Measurements from ENCODE around the gene LYG2.
"Not testable (repeated sequence)": the region's sequence is repeated elsewhere in the genome, so short reads cannot be mapped to it uniquely, and the experiment has no call there.

The LYG2 gene, protein sequence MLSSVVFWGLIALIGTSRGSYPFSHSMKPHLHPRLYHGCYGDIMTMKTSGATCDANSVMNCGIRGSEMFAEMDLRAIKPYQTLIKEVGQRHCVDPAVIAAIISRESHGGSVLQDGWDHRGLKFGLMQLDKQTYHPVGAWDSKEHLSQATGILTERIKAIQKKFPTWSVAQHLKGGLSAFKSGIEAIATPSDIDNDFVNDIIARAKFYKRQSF

DNA sequence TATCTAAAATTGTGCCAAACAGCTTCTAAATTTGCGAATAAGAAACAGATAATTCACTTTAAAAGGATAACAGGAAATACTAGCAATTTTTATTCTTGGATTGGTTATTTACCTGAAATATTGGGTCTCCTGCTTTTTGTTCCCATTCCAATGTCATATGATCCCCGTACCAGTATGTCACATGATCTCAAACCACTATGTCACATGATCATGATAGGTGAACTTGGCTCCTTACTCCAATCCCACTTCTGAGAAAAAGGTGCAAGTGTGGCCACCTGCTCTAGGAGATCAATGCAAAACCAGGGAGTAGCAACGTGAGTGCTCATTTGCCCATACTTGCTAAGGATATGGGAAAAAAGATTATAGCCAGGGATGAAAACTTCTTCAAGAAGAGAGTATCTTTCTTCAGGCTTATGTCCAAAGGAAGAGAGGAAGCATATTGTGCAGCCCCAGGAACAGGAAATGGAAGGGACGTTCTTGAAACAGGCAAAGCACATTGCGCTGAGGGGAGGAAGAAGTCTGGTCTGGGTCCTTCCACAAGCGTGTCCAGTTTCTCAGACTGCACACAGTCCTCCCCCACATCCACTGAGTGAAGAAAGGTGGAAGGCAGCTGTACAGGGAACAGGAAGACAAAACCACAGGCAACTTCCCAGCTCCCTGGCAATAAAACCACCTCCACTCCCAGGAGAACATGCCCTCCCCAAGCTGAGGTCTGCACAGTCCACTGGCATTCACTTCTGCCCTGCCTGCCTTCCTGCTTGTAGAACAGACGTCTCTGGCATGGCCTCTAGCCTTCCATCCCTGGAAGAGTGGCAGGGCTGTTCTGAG is at the start of gene LYG2:
Gene LYG2 (minus strand): TSS at position 176 of the 828 bp plus-strand sequence. CDS start 1,406 bp downstream, outside the sequence.
- no peak for DNase-seq

DNA sequence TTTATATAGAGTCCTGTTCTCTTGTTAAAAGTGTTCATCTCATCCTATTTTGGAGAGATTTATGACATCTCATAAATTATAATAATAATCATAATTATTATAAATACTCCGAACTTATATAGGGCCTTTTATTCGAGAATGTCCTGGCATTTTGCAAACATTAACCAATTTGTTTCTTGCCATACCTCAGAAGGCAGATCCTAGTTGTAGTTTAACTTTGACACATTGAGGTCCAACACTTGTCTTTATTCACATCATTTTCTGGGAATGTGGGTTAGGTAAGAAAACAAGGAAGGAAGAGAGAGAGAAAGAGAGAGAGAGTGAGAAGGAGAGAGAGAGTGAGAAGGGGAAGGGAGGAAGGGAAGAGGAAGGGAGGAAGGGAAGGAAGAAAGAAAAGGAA is 45.6 kb upstream of the LYG2 start, which contains the start of gene LYG1:
Gene LYG1 (minus strand): TSS at position 101 of the 400 bp plus-strand sequence. CDS start 5,527 bp downstream, outside the sequence.
- not testable (repeated sequence) for DNase-seq

DNA sequence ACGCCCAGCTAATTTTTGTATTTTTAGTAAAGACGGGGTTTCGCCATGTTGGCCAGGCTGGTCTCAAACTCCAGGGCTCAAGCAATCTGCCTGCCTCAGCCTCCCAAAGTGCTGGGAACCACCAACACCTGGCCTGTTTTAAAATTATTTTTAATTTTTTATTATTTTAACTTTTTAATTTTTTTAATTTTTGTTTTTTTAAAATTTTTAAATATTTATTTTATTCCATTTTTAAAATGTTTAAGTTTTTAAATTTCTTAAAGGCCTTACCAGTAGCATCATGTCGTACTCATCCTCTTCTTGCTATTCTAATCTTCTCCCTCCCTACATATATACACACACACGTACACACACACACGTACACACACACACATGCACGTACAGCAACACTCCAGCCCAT is 44.1 kb upstream of the LYG2 start:
- no peak for DNase-seq

GRCh38 chr2:99297994-99298393 is 42.5 kb upstream of the LYG2 start:
- no peak for DNase-seq

DNA sequence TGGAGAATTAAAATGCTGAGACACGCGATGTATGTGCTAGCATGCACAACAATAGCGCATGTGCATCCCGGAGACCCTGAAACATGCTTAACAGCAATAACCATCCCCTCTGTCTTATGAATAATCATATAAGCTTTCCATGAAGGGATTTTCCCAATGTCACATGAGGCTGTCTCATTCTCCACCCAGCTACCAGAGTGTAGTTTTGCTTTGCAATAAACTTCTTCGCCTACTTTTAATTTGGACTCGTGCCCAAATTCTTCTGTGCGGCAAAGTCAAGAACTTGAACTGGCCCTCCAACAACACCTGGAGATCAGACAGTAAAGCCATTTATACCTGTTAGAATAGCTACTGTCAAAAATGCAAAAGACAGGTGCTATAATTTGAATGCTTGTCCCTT is 30.1 kb upstream of the LYG2 start:
- DNase-seq: no peak

- no peak for DNase-seq
These were observed 24.7 kb upstream of the LYG2 start for GRCh38 chr2:99279969-99280695.

- DNase-seq: no peak
These were observed 23.4 kb upstream of the LYG2 start for GRCh38 chr2:99278793-99279291.

DNA sequence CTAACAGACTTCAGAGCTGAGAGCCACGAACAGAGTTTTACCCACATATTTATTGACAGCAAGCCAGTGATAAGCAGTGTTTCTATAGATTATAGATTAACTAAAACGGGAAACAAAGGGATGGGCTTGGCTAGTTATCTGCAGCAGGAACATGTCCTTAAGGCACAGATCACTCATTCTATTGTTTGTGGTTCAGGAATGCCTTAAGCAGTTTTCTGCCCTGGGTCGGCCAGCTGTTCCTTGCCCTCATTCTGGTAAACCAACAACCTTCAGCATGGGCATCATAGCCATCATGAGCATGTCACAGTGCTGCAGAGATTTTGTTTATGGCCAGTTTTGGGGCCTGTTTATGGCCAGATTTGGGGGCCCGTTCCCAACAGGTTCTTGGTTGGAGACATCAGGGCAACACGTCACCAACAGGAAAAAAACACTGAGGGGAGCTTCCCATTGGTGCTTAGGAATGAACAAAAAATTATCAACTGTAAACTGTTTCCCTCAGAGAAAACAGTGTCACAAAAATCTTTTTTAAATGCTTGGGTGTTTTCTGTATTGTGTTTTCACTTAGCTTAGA is 22.8 kb upstream of the LYG2 start:
- not testable (repeated sequence) for DNase-seq

GRCh38 chr2:99275882-99276281 is 20.4 kb upstream of the LYG2 start:
- no peak for DNase-seq

- no peak for DNase-seq
These were observed 5.8 kb upstream of the LYG2 start for GRCh38 chr2:99261242-99261641.

DNA sequence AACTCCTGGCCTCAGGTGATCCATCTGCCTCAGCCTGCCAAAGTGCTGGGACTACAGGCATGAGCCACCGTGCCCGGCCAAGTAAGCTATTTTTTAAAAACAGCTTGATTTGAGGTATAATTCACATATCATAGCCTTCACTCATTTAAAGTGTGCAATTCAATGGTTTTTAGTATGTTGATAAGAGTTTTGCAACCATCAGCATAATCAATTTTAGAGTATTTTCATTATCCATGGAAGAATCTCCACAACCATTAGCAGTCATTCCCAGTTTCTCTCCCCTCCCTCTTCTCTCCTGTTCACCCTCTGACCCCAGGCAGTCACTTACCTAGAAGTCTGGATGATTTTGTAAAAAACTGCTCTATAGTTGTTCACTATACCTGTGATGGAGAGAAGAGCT is 4.7 kb upstream of the LYG2 start:
- DNase-seq: no peak

DNA sequence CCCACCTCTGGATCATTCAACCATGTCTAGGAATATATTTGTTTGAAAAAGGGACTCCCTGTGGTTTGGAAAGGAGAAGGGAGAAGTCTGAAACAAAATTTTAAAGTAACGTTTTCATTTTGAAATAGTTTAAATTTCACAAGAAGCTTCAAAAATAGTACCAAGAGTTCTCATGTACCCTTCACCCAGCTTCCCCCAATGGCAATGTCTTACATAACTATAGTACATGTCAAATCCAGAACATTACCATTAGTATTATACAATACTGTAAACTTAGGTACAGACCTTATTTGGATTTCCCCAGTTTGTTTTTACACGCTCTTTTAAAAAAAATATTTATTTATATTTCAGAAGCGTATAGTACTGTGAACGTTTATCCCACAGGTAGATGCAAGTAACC is 4.0 kb upstream of the LYG2 start:
- no peak for DNase-seq

- no peak for DNase-seq
These were observed 1.2 kb upstream of the LYG2 start for GRCh38 chr2:99256677-99257076.

DNA sequence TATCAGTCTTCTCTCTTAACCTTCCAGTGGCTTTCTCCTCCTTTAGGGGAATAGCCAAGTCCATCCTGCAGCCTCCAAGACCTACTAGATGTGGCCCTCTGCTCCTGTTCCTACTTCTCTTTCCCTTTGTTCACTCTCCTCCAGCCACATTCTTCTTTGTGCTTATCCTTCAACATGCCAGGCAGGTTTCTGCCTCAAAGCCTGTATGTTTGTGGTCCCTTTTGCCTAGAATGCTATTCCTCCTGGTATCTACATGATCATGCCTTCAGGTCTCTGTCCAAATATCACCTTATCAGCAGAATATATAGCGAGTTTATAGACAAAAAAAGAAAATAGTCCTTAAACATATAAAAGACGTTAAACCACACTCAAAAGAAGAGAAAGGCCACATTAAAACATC is 5.5 kb downstream of the LYG2 start:
- DNase-seq: no peak

DNA sequence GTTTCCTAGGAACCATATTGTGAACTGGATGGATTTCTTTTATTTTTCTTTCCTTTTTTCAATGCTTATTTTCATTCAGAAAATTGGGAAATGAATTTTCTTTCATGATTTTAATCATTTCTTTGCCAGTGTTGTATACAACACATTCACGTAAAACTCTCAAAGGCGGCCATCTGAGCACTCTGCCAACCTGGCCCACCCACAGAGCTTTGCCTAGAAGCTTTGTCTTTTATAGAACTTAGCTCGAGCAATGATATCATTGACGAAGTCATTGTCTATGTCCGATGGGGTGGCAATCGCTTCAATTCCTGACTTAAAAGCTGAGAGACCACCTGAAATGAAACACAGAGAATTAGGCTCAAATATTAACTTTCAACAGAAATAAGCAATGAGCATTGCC is 13.3 kb downstream of the LYG2 start:
- DNase-seq: no peak

GRCh38 chr2:99240431-99240830 is 15.0 kb downstream of the LYG2 start:
- DNase-seq: no peak

DNA sequence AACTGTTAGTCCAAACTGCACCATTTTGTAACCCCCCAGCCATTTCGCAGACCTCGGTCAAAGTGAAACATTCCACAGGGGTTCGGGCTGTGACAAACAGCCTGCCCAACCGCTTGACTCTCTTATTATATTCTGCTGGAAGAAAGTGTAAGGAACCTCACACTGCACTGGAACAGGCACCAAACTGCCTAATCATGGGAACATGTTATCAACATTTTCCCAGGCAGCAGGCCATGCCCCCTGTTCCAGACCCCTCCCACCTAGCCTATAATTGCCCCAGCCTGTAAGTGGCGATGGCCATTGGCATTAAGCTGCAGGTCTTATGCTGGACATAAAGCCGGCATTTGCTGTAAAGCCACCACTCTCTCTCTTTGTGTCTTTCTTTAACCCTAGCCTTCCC is 16.9 kb downstream of the LYG2 start:
- DNase-seq: no peak

GRCh38 chr2:99233177-99233576 is 22.3 kb downstream of the LYG2 start:
- not testable (repeated sequence) for DNase-seq

DNA sequence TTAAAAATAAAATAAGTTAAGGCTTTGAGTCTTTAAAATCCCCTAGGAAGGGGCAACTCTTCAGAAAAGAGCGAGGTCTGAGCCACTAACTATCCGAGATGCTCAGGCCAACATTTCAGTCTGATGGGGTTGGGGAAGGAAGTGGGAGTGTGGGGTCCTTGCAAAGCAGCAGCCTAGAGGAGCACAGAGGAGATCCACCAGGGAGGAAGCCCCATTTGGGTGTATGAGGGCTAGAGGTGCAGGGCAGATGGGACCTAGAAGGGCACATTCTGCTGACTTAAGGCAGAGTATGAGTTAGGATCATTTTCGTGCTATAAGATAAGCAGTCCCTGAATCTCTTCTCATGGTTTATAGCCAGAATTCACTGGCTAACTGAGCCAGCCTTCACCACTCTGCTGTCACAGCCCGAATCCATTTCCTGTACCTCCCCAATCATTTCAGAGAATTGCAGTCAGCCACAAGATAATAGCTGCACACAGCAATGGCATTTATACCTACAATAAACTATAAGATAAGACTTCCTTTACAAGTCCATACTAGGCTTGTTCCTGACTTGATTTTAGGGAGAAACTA is 37.5 kb downstream of the LYG2 start:
- no peak for DNase-seq

DNA sequence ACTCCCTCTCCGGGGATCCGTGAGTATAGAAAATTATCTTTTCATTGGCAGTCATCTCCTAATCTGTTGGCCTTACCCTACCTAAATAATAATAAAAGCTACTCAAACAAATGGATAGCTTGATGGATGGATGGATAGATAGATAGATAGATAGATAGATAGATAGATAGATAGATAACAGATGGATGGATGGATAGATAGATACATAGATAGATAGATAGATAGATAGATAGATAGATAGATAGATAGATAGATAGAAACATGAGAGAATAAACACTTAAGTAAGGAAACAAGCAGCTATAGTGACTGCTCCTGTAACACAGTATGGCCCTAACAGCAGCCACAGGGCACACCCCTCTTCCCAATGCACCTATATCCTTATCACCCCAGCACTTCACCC is 39.4 kb downstream of the LYG2 start:
- no peak for DNase-seq

DNA sequence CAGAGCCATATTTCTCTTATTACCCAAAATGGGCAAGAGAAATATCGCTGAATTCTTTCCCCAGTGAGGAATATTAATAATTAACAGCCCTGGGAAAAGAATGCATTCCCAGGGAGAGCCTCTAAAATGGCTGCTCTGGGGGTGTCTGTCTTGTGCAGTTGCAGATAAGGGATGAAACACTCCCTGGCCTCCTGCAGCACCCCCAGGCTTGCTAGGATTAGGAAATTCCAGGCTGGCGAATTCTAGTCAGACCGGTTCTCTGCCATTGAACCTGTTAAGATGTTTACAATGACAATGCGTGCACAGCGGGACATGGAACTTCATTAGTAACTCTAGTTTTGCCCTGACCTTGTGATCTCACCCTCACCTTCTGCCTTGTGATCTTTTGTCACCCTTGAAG is 50.0 kb downstream of the LYG2 start:
- DNase-seq: no peak

DNA sequence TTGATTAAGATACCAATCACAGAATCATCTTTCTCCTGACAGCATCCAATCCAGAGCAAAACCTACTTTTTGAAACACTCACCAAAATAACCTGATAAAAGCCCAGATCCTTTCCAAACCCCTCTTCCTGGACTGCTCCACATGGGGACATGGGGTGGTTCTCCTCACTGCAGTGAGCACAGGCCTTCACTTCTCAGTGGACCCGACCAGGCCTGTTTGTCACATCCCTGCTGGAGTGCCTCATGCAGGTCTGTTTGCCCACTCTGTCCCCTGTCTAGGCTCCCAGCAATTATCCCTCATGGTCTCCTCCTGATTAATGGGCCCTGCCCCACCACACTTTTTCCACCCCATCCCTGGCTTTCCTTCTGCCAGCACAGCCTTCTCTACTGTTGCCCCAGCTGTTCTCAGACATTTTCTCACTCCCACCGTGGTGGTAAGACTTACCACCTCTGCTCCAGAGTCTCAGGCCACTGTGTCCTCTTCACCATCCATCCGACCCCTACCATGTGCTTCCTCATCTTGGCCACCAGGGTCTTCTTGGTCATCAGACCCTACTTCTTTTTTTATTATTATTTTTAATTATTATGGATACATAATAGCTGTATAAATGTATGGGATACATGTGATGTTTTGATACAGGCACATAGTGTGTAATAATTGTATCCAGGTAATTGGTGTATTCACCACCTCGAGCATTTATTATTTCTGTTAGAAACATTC is 53.3 kb downstream of the LYG2 start:
- DNase-seq: no peak
